PFSK-1 (cell line): ENCODE results near the gene CFAP299.

Source experiments
- FOXP2 ChIP-seq: optimal IDR thresholded peaks from 2 replicates; pipeline ENCODE3; 2011; ENCODE audit warnings: borderline replicate concordance, control low read depth, inconsistent platforms; ENCODE audit not compliant: insufficient read depth; ENCODE audit errors: extremely low read length, extremely low read depth
- POLR2AphosphoS5 ChIP-seq: IDR thresholded peaks from 2 replicates; pipeline ENCODE4 v1.6.1; 2012; ENCODE audit warnings: low read depth, mild to moderate bottlenecking, control low read depth, low read length, moderate library complexity
- REST ChIP-seq, 2 experiments: IDR thresholded peaks; 2 replicates each; pipeline versions ENCODE4 v1.6.1 to v1.8.0; 2011 to 2012; ENCODE audit warnings: low read depth in 2 of 2, low read length in 2 of 2, control low read depth in 1 of 2, inconsistent platforms in 1 of 2, mild to moderate bottlenecking in 1 of 2, moderate library complexity in 1 of 2; ENCODE audit not compliant: insufficient read depth in 1 of 2
- SIN3A ChIP-seq: IDR thresholded peaks from 2 replicates; pipeline ENCODE4 v1.6.1; 2012; ENCODE audit warnings: mild to moderate bottlenecking, low read length, moderate library complexity, borderline replicate concordance; ENCODE audit not compliant: insufficient read depth
- TAF1 ChIP-seq: IDR thresholded peaks from 2 replicates; pipeline ENCODE4 v1.6.1; 2012; ENCODE audit warnings: low read length, control low read depth, borderline replicate concordance; ENCODE audit not compliant: insufficient read depth

The CFAP299 gene

GRCh38 chr4:80532674-80533333 lies 197.3 kb downstream of the CFAP299 start:
- no peak for TF ChIP-seq SIN3A
- TF ChIP-seq POLR2AphosphoS5 = no peak
- no peak for TF ChIP-seq TAF1
- no peak for TF ChIP-seq REST (IDR thresholded peaks at IDR 0.05; ENCODE audit: insufficient read depth in 1 of 2, low read depth in 2 of 2, low read length in 2 of 2)
- no peak for TF ChIP-seq FOXP2

GRCh38 chr4:80535551-80535950 lies 200.0 kb downstream of the CFAP299 start:
- TF ChIP-seq REST (IDR thresholded peaks at IDR 0.05; ENCODE audit: insufficient read depth in 1 of 2, low read depth in 2 of 2, low read length in 2 of 2) (no peak), POLR2AphosphoS5 (no peak), FOXP2 (no peak), TAF1 (no peak)

- TF ChIP-seq REST (IDR thresholded peaks at IDR 0.05; ENCODE audit: insufficient read depth in 1 of 2, low read depth in 2 of 2, low read length in 2 of 2) = no peak
- TF ChIP-seq SIN3A = no peak
- TF ChIP-seq TAF1 = no peak
- no peak for TF ChIP-seq POLR2AphosphoS5
- TF ChIP-seq FOXP2 = no peak
Observed at GRCh38 chr4:80538276-80538926, 202.9 kb downstream of the CFAP299 start.

GRCh38 chr4:80539190-80539589 lies 203.7 kb downstream of the CFAP299 start:
- TF ChIP-seq SIN3A (no peak), POLR2AphosphoS5 (no peak), FOXP2 (no peak), REST (IDR thresholded peaks at IDR 0.05; ENCODE audit: insufficient read depth in 1 of 2, low read depth in 2 of 2, low read length in 2 of 2) (no peak), TAF1 (no peak)
